Erythroblast (primary cell): ENCODE results near the gene KCNQ5.

Experiments used
- DNase-seq, 2 experiments: peaks; one replicate each; lab custom pipeline; 2025; lab: John Stamatoyannopoulos, UW
- GATA1 ChIP-seq: IDR thresholded peaks from 2 replicates; pipeline ENCODE4 v1.6.1; 2011; ENCODE audit warnings: low read depth, mild to moderate bottlenecking, control low read depth, low read length, moderate library complexity
- POLR2A ChIP-seq: IDR thresholded peaks from 2 replicates; pipeline ENCODE4 v1.6.1; 2011; ENCODE audit warnings: mild to moderate bottlenecking, low read length

Gene KCNQ5

GRCh38 chr6:72936766-72937559 is 315.1 kb downstream of the KCNQ5 start:
- TF ChIP-seq POLR2A, result no peak
- no peak for TF ChIP-seq GATA1
- no peak for DNase-seq

GRCh38 chr6:72938104-72938503 is 316.2 kb downstream of the KCNQ5 start:
- no peak for DNase-seq

GRCh38 chr6:72939004-72939403 is 317.1 kb downstream of the KCNQ5 start:
- TF ChIP-seq GATA1 (no peak), POLR2A (no peak)
- DNase-seq, result no peak

More at GRCh38 chr6:72938104-72938503, 316.2 kb downstream of the KCNQ5 start:
- TF ChIP-seq GATA1 (no peak), POLR2A (no peak)

- TF ChIP-seq POLR2A (no peak), GATA1 (no peak)
- DNase-seq, result no peak
Observed at GRCh38 chr6:72940265-72940664, 318.4 kb downstream of the KCNQ5 start.

- no peak for TF ChIP-seq POLR2A
- no peak for TF ChIP-seq GATA1
- no peak for DNase-seq
Observed at GRCh38 chr6:72941263-72941662, 319.4 kb downstream of the KCNQ5 start.

GRCh38 chr6:72941751-72942150 is 319.9 kb downstream of the KCNQ5 start:
- DNase-seq, result no peak
- TF ChIP-seq GATA1, result no peak
- no peak for TF ChIP-seq POLR2A

- no peak for DNase-seq
- TF ChIP-seq POLR2A (no peak), GATA1 (no peak)
Observed at GRCh38 chr6:72943699-72944098, 321.8 kb downstream of the KCNQ5 start.

- DNase-seq, result no peak
- TF ChIP-seq POLR2A, result no peak
- TF ChIP-seq GATA1, result no peak
Observed at GRCh38 chr6:72944660-72945059, 322.8 kb downstream of the KCNQ5 start.

GRCh38 chr6:72946774-72947173 is 324.9 kb downstream of the KCNQ5 start:
- no peak for TF ChIP-seq GATA1
- no peak for TF ChIP-seq POLR2A
- no peak for DNase-seq

- no peak for TF ChIP-seq GATA1
- no peak for TF ChIP-seq POLR2A
- DNase-seq, result no peak
Observed at GRCh38 chr6:72947534-72947933, 325.7 kb downstream of the KCNQ5 start.

GRCh38 chr6:72948153-72948552 is 326.3 kb downstream of the KCNQ5 start:
- TF ChIP-seq GATA1 (no peak), POLR2A (no peak)
- DNase-seq, result no peak

- DNase-seq, result no peak
- TF ChIP-seq GATA1 (no peak), POLR2A (no peak)
Observed at GRCh38 chr6:72950114-72950860, 328.4 kb downstream of the KCNQ5 start.

GRCh38 chr6:72952808-72953630 is 331.2 kb downstream of the KCNQ5 start:
- no peak for DNase-seq
- TF ChIP-seq POLR2A, result no peak
- no peak for TF ChIP-seq GATA1
